NCI-H1930 (cell line): ENCODE measurements around the gene NUP205.

Experiments
- DNase-seq, 2 experiments: peaks; one replicate each; lab custom pipeline; 2025; lab: John Stamatoyannopoulos, UW

NUP205 gene, protein sequence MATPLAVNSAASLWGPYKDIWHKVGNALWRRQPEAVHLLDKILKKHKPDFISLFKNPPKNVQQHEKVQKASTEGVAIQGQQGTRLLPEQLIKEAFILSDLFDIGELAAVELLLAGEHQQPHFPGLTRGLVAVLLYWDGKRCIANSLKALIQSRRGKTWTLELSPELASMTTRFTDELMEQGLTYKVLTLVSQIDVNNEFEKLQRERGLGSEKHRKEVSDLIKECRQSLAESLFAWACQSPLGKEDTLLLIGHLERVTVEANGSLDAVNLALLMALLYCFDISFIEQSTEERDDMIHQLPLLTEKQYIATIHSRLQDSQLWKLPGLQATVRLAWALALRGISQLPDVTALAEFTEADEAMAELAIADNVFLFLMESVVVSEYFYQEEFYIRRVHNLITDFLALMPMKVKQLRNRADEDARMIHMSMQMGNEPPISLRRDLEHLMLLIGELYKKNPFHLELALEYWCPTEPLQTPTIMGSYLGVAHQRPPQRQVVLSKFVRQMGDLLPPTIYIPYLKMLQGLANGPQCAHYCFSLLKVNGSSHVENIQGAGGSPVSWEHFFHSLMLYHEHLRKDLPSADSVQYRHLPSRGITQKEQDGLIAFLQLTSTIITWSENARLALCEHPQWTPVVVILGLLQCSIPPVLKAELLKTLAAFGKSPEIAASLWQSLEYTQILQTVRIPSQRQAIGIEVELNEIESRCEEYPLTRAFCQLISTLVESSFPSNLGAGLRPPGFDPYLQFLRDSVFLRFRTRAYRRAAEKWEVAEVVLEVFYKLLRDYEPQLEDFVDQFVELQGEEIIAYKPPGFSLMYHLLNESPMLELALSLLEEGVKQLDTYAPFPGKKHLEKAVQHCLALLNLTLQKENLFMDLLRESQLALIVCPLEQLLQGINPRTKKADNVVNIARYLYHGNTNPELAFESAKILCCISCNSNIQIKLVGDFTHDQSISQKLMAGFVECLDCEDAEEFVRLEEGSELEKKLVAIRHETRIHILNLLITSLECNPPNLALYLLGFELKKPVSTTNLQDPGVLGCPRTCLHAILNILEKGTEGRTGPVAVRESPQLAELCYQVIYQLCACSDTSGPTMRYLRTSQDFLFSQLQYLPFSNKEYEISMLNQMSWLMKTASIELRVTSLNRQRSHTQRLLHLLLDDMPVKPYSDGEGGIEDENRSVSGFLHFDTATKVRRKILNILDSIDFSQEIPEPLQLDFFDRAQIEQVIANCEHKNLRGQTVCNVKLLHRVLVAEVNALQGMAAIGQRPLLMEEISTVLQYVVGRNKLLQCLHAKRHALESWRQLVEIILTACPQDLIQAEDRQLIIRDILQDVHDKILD (N-terminal part only)

DNA sequence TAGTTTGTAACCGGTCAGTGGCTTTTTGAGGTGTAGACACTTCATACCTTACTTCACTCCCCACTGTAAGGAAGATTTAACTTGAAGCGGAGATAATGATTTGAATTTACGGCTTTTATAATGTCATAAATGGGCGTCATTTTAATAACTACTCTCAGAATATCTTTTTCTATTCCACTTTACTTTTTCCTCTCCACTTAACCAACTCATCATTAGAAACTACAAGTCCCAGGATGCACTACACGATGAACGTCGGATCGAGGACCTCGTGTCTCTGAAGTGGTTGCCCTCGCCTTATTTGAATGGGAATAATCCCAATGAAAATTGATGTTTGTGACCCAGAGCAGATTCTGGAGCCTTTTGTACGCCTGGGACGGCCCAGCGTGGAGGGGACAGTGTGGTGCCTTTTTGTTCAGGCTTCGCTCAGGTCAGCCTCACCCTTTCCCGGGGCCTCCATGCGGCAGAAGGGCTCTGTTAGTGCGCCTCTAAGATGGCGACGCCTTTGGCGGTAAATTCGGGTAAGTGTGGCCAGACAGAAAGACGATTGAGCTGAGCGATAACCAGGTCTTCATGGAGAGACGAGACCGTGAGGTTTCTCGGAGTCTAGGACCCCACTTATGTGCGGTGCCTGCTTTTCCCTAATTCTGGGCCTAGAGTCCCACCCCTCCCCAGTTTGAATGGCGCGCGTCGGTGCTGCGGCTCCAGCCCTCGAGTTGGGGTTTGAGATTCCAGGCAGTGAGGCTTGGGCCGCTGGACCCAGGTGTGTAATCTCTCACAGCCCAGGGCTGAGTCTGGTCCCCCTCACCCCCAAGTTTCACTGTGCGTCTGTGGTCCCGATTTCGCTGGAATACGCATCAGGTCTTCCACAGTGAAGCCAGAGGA, at the start of gene NUP205:
NUP205 (plus strand) TSS at position 463 of the 882 bp plus-strand sequence; CDS start at position 491, 28 bp downstream.
- DNase-seq: peak; percentile 81 to 86

DNA sequence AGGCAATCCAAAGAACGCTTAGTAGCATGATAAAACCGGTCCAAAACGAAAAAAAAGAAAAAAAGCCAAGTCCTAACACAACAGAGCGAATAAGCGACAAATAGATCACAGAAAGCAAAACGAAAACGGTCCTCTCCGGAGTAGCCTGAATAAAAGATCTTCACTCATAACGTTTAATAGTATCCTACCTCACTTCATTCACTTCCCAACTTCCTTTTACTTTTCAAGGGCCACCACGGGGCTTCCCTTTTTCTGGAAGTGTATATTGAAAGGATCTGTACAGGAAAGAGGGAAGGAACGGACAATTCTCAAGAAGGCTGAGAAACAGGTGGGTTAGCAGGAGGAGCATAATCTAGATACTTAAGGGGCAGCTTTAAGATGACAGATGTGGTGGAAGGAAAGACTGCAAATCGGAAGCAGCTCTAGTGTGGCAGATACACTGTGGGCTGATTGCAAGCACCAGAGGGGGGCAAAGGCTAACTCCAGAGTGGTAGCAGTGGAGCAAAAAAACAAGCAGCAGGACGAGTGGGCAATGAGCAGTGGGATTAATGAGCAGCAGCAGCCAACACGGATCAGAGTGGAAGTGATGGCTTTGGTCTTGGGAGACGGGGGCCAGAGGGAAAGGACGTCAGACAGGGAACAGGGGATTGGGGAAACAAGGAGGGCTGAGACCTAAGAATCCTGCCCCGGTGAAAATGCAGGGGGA, 48.7 kb upstream of the NUP205 start:
- DNase-seq: no peak

DNA sequence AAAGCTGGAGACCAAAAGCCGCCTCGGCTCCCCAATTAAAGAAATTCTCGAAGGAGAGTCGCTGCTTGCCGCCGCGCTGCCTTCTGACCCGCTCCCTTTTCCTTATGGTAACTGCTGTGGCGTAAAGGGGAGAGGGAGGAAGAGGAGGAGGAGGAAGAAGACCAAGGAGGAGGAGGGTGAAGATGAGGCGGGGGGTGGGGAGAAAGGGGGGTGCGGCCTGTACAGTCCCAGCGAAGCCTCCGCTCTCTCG, 48.2 kb upstream of the NUP205 start:
- no peak for DNase-seq

DNA sequence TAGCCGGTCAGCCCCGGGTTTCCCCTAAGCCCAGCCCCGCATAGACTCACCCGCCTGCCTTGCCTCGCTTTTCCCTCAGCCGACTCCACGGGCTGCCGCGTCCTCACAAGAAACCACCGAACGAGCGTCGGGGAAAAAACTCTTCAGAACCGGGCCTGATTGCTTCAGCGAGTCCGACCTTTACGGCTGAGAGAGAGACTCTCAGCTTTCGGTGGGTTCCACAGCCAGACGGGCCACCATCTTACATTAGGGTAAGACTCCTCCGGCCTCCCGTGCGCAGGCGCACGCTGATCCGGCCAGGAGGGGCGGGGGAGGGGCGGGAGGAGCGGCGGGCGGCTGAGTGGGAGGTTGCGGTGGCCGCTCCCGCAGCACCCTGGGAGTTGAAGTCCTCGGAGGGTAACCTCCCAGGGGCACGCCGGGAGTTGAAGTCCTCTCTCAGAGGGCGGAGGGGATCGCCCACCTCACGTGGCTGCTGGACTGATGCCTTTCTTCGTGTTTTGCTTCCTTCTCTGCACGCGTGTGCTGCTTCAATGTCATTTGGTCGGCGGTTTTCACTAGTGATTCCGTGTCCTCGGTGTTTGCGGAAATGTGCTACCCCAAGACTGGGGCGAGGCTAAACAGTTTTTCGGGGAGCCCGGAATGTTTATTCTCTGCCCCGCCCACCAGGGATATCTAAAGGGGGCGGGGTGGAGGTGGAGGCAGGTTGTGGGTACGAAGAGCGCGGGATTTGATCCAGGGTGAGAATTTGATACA, 47.7 kb upstream of the NUP205 start, which contains the start of gene CNOT4:
CNOT4 (minus strand) TSS at position 264 of the 753 bp plus-strand sequence. CDS start 71,771 bp downstream, outside the sequence.
- DNase-seq: peak; percentile 97

DNA sequence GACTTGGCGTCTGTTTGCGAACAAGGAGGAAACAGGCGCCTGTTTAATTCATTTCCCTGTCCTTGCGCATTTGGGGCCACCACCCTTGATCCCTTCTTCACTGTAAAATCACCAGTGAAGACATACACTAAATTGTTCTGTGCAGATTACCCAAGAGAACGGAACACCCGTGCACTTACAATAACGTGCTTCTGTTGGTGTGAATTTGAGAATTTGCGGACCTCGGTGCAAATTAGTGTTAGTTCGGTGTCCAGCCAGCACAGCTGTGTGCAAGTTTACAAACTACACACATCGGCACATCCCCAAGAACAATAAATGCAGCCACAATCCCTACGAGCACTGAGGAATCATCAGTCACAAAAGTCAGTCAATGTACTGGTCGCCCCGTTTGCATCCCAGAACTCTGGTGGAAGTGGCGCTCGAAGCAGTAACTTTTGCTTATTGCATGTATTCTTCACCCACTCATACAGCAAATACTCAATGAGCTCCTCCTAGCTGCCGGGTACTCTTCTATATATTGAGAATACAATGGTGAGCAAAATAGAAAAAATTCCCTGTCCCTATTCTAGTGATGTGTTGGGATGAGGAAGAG, 47.0 kb upstream of the NUP205 start:
- no peak for DNase-seq

DNA sequence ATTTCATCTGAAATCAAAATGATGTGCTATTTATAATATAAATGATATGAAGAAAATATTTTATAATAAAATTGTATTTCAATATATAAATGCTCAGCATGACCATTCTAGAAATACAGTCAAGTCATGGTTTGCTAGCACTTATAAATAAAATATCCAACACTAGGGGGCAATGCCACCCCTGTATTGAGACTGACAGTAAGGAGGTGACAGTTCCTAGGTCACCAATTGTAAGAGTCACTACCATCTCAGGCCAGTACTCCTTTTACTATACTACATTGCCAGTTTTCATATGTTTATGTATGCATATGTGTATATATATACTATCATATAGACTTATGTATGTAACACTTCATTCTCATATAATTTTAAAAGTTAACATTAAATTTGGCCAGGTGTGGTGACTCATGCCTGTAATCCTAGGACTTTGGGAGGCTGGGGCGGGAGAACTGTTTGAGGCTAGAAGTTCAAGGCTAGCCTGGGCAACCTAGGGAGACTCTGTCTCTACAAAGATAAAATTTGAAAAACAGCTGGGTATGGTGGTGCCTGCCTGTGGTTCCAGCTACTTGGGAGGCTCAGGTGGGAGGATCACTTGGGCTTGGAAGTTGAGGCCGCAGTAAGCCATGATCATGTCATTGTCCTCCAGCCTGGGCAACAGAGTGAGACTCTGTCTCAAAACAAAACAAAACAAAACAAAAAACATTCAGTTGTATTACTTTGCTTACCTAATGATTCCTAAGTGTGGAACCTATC, 45.4 kb upstream of the NUP205 start:
- peak; percentile 44 to 54 for DNase-seq

DNA sequence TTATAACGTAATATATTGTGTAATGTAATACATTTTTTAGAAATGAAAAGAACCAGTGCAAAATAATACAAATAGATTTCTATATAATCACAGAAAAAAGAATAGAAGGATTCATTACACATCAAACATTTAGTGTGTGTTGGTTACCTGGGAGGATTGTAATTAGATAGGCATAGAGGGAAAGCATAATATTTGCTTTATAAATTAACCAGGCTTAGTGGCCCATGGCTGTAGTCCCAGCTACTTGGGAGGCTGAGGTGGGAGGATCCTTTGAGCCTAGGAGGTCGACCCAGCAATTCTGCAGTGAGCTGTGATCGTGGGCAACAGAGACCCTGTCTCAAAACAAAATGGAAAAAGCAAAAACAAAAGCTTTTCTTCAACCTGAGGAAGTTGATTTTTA, 42.9 kb upstream of the NUP205 start:
- DNase-seq: no peak

DNA sequence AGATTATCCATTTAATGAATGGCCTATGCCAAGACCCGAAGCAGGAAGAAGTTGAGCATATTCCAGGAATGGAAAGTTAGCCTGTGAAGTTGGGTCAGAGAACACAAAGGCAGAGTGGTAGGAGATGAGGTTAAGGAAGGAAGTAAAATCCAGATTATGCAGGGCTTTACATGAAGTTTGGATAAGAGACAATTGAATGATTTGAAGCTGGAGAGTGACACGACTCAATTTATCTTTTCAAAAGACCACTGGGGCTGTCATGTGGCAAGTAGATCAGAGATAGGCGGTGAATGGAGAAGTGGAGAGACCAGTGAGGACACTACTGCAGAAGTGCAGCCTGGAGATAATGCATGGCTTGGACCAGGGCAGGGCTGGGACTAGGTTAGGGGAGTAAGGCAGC, 40.7 kb upstream of the NUP205 start:
- no peak for DNase-seq

DNA sequence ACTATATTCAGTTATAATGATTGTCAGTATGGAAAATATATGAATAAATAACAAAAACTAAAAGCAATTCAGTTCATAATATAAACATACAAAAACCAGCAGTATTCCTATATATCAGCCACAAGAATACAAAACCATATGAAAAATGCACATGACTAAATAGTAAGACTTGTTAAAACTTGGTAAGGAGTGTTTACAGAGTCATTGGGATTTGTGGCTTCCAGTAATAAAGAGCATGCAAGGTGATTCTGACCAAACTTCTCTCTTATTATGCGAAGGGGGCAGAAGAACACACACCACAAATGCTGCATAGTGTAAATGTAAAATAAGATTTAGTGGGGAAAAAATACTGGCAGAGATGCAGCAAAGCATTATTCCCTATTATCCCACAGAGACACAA, 39.0 kb upstream of the NUP205 start:
- no peak for DNase-seq

DNA sequence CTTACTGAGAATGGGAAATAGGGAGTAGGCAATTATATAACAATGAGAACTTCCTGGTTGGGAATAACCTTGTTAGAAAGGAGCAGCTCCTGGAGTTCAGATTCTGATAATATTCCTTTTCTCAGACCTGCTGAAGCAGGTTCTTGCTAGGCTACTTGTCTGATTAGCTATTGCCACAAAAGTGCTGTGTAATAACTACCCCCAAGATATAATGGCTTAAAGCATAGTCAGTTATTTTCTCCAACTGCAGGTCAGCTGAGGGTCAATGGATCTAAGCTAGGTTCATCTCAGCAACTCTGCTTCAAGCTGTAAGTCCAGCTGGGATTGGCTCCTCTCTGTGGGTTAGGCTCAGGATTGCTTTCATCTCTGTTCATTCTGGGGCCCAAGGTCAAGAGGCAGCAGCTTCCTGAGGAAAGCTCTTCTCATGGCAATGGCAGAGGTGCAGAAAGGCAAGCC, 38.5 kb upstream of the NUP205 start:
- DNase-seq: no peak

DNA sequence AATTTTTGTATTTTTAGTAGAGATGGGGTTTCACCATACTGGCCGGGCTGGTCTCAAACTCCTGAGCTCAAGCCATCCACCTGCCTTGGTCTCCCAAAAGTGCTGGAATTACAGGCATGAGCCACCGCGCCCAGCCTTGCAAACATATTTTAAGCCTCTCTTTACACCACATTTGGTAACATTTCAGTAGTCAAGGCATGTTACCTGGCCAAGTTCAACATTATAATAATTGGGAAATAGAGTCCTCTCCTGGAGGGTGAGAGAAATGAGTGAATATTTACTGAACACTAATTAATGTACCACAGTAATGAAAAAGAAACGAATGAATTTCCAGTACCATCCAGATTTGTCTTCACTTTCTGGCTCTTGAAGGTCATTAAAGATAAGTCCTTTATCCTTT, 37.8 kb upstream of the NUP205 start:
- no peak for DNase-seq

DNA sequence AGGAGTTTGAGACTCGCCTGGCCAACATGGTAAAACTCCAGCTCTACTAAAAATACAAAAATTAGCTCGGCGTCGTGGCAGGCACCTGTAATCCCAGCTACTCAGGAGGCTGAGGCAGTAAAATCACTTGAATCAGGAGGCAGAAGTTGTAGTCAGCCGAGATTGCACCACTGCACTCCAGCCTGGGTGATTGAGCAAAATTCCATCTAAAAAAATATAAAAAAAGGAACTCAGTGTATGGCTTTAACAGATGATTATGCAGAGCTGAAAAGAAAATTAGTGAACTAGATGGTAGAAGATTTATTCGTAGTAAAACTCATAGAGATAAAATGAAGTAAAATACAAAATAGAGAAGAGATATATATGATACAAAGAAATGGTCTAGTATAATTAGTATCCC, 35.2 kb upstream of the NUP205 start:
- no peak for DNase-seq

DNA sequence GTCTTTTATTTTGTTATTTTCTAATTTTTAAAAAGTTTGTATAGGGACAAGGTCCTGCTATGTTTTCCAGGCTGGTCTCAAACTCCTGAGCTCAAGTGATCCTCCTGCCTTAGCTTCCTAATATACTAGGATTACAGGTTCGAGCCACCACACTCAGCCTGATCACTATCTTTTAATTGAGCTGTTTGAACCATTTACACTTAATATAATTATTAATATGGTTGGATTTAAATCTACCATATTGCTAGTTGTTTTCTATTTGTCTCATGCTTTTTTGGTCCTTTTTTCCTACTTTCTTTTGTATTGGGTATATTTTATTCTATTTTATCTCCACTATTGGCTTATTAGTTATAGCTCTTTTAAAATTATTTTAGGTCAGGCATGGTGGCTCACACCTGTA, 34.6 kb upstream of the NUP205 start:
- DNase-seq: no peak

DNA sequence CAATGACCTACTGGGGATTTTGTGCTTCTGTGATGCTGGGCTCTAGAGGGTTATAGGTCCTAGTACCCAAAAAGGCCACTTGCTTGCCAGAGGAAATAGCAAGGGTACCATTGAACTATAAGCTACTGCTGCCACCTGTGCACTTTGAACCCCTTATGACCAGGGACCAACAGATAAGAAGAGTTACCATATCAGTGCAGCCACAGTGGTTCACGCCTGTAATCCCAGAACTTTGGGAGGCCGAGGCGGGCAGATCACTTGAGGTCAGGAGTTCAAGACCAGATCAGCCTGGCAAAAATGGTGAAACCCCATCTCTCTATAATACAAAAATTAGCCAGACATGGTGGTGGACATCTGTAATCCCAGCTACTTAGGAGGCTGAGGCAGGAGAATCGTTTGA, 32.3 kb upstream of the NUP205 start:
- no peak for DNase-seq

DNA sequence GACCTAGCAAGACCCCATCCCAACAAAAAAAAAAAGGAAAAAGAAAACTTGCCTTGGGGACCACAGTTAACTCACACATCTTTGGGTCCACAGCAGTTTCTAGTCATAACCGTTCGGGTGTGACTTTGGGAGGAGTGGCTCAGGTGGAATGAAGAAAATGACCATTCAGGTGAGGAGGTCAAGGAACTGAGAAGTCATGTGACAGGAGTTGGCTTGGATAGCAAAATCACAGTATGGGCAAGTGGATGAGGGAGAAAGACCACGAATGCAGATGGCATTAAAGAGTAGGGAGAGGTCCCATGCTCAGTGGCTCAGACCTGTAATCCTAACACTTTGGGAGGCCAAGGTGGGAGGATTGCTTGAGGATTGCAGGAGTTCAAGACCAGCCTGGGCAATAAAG, 30.7 kb upstream of the NUP205 start:
- no peak for DNase-seq

DNA sequence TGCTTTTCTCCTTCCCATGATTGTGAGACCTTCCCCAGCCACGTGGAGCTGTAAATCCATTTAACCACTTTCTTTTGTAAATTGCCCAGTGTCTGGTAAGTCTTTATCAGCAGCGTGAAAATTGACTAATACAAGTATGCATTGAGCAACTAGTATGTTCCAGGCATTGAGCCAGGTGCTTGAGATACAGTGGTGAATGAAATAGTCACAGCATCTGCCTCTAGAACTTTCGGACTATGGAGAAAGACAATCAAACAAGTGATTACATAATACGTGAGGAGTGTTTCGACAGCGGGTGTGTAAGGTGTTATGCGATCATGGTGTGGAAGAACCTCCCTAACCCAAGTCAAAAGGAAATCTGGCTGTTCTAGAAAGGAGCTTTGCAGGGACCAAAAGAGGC, 21.6 kb upstream of the NUP205 start:
- DNase-seq: no peak

DNA sequence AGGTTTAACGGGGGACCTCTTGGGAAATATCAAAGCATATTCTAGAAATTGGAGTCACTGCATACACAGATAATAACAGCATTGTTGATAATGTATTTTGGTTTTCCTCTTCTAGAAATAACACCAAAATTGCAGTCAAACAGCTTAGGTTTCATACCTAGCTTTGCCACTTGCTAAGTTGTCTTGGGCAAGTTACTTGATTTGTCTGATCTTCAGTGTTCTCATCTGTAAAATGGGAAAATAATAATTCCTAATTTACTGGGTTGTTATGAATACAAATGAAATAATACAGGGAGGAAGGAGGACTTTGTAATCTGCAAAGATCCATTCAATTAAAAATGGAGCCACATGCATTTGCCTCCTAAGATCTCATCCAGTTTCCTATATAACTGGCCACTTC, 20.3 kb upstream of the NUP205 start:
- DNase-seq: no peak

DNA sequence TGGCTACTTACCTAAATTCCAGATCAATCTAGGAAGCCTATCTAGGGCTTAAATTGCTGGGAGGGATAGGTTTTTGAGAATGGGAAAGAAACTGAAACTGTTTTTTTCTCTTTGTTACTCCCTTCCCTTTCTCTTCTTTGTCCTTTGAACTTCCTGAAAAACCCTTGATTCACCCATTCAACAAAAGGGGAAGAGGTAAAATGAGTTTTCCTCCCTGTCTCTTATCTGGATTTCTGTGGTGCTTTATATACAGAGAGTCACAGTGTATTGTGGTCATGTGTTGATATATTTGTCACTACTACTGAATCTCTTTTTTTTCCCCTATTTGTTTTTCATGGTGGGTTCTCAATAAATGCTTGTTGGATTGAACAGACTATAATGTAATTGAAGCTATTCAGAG, 19.8 kb upstream of the NUP205 start:
- DNase-seq: no peak

DNA sequence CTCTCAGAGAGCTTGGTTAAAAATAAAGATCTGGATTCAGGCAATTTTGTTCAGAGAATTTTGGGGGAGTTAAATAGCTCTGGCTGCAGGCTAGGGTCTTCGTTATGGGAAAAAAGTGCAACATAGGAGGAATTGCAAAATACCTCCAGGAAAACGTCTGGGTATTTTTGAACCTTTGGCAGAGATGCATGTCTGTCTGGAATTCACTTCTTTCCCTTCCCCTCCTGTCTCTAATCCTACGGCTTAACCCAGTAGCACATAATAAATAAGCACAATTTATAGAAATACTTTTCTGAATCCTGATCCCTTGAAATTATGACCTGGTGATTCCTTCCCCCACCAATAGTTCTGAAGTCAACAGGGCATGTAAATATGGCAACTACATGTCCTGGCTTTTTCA, 19.3 kb upstream of the NUP205 start:
- DNase-seq: no peak
